ENCODE results near the gene ORAI3.

DNA sequence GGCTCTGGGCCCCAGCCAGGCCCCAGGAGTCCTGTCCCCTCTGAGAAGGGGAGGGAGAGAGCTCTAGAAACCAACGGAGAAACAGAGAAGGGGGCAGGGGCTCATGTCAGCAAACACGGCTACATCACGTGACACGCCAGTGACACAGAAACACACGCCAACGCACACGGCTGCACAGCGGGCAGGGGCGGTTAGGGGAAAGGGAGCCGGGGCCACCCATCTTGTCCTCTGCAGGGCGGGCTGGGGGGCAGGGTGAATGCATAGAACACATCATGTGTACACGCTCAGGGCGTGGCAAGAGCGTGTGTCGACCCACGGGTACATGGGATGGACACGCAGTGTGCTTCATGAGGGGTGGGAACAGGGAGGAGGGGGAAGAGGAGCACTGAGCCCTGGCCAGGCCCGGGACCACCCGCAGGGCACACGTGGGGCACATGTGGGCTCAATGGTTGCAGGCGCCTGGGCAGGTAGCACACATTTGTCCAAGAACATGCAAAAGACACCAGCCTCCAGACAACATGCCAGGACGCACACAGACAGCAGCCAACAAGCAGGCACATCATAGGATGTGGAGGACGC lies 40.7 kb downstream of the ORAI3 start:
- TF ChIP-seq, protein P1, sequence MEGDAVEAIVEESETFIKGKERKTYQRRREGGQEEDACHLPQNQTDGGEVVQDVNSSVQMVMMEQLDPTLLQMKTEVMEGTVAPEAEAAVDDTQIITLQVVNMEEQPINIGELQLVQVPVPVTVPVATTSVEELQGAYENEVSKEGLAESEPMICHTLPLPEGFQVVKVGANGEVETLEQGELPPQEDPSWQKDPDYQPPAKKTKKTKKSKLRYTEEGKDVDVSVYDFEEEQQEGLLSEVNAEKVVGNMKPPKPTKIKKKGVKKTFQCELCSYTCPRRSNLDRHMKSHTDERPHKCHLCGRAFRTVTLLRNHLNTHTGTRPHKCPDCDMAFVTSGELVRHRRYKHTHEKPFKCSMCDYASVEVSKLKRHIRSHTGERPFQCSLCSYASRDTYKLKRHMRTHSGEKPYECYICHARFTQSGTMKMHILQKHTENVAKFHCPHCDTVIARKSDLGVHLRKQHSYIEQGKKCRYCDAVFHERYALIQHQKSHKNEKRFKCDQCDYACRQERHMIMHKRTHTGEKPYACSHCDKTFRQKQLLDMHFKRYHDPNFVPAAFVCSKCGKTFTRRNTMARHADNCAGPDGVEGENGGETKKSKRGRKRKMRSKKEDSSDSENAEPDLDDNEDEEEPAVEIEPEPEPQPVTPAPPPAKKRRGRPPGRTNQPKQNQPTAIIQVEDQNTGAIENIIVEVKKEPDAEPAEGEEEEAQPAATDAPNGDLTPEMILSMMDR (IDR thresholded peaks at IDR 0.05) = no peak
- no peak for TF ChIP-seq POLR2A (IDR thresholded peaks at IDR 0.05)
- no peak for TF ChIP-seq POLR2AphosphoS5 (IDR thresholded peaks at IDR 0.05)

All from breast epithelium (tissue), 3 donors.